Gastrocnemius medialis (tissue), 4 donors: ENCODE data around the gene MIB2. TPM values are rescaled to one million over a fixed set of nuclear protein-coding genes. Genes with fewer than 3 reads are reported as not detected.
A peak's percentile ranks its signal among the peaks of the same experiment; 100 is the strongest.

Experiments
- ATAC-seq, 2 donors: fragments of 150-250 bp; one replicate each; pipeline ENCODE4 v1.9.1; 2016
- DNase-seq, 2 donors: peaks; one replicate each; pipeline ENCODE4 v3.0.0-alpha.2; 2019
- H3K27ac ChIP-seq, 4 donors: fragments of 200-600 bp; sonication (generic); 1 replicate in 1 of 4; 2 replicates in 3 of 4; pipeline ENCODE4 v1.5.1; 2016 to 2018; ENCODE audit warnings: mild to moderate bottlenecking in 2 of 4, moderate library complexity in 1 of 4
- H3K27me3 ChIP-seq, 3 donors: fragments of 200-600 bp; sonication (generic) in 2 of 3; 1 replicate in 1 of 3; 2 replicates in 2 of 3; pipeline versions ENCODE4 v1.5.1 to v1.6.0; 2016 to 2019; ENCODE audit warnings: mild to moderate bottlenecking in 1 of 3, moderate library complexity in 1 of 3
- H3K36me3 ChIP-seq, 2 donors: fragments of 200-600 bp; sonication (generic) in 1 of 2; one replicate each; pipeline ENCODE4 v1.5.1; 2017 to 2018
- H3K4me1 ChIP-seq, 2 donors: fragments of 200-600 bp; sonication (generic) in 1 of 2; one replicate each; pipeline ENCODE4 v1.5.1; 2016 to 2017; ENCODE audit warnings: mild to moderate bottlenecking in 2 of 2
- H3K4me3 ChIP-seq, 4 donors: fragments of 200-600 bp; sonication (generic) in 3 of 4; 1 replicate in 1 of 4; 2 replicates in 3 of 4; pipeline ENCODE4 v1.5.1; 2016 to 2019; ENCODE audit warnings: mild to moderate bottlenecking in 2 of 4
- H3K9me3 ChIP-seq, 3 donors: fragments of 200-600 bp; sonication (generic) in 2 of 3; 1 replicate in 1 of 3; 2 replicates in 2 of 3; pipeline ENCODE4 v1.5.1; 2016 to 2019
- CTCF ChIP-seq, 5 experiments: fragments of 450-650 bp in 3 of 5; fragments of 200-600 bp in 2 of 5; sonication (generic) in 2 of 5; IDR thresholded peaks in 4 of 5; conservative IDR thresholded peaks in 1 of 5; 1 replicate in 4 of 5; 2 replicates in 1 of 5; pipeline ENCODE4 v1.5.1; 2016 to 2019; ENCODE audit warnings: antibody characterized with exemption in 5 of 5, mild to moderate bottlenecking in 3 of 5, moderate library complexity in 3 of 5
- POLR2A ChIP-seq, 2 donors: fragments of 450-650 bp; IDR thresholded peaks; one replicate each; pipeline ENCODE4 v1.6.1; 2017; ENCODE audit warnings: antibody characterized with exemption in 2 of 2, mild to moderate bottlenecking in 2 of 2, moderate library complexity in 2 of 2
- in situ Hi-C, 4 donors: fragments of 200-750 bp; cut with MboI; loops; one replicate each; pipeline versions ENCODE4 v1.15.0 to v1.8.0; 2017; ENCODE audit warnings: low sequenced_read_pairs in 4 of 4
- intact Hi-C: fragments of 100-400 bp; cut with DNase I; formaldehyde crosslinking; loops from one replicate; pipeline ENCODE4 v1.15.1; 2023; ENCODE audit warnings: low total_unique reads
- total RNA-seq, 4 donors: library from RNA; depleted of rRNA; stranded (reverse); fragments of >200 nt; gene quantifications; one replicate each; pipeline versions ENCODE4 v1.1.0 to v1.2.3, GENCODE V29; 2016

Gene MIB2
- total RNA-seq, 4 donors from 2014 or later, result 66.4 to 154 (median 117) TPM

- intact Hi-C loops, result no loop called here
- DNase-seq (no peak), ATAC-seq (no peak)
- in situ Hi-C loops, result no loop called here
- no peak for TF ChIP-seq CTCF (IDR thresholded peaks at IDR 0.05 in 4 of 5, conservative IDR thresholded peaks at IDR 0.05 in 1 of 5)
- Histone ChIP-seq H3K4me3 (no peak overlapping the region), H3K27ac (peak overlapping the region; percentile 88 to 99 (median 91)), H3K9me3 (no peaks in the 10 kb centered on the region), H3K4me1 (peaks cover 41 to 49% of the 10 kb centered on the region in 2 donors), H3K27me3 (no peaks in the 10 kb centered on the region), H3K36me3 (peaks cover 0 to 13% of the 10 kb centered on the region in 2 donors)
Observed at GRCh38 chr1:1623181-1623630, 7.9 kb downstream of the MIB2 start.

- H3K36me3 ChIP-seq, result peaks cover 0 to 18% of the 10 kb centered on the region in 2 donors
- no peaks in the 10 kb centered on the region for H3K27me3 ChIP-seq
- DNase-seq (no peak), ATAC-seq (no peak)
- peaks cover 41 to 49% of the 10 kb centered on the region in 2 donors for H3K4me1 ChIP-seq
- H3K4me3 ChIP-seq, result no peak overlapping the region
- H3K9me3 ChIP-seq, result no peaks in the 10 kb centered on the region
- peak overlapping the region in 1 of 4 donors; percentile 99 for H3K27ac ChIP-seq
- no peak for TF ChIP-seq POLR2A (IDR thresholded peaks at IDR 0.05)
- TF ChIP-seq CTCF (IDR thresholded peaks at IDR 0.05 in 4 of 5, conservative IDR thresholded peaks at IDR 0.05 in 1 of 5), result no peak
- in situ Hi-C loops, result no loop called here
- intact Hi-C loops, result no loop called here
Observed at GRCh38 chr1:1623631-1624442, 8.5 kb downstream of the MIB2 start.

GRCh38 chr1:1624443-1625403 lies 9.4 kb downstream of the MIB2 start:
- no peak for DNase-seq
- no peak for ATAC-seq
- intact Hi-C loops (no loop called here), in situ Hi-C loops (no loop called here)
- Histone ChIP-seq H3K4me1 (peaks cover 35 to 42% of the 10 kb centered on the region in 2 donors), H3K4me3 (no peak overlapping the region), H3K36me3 (peaks cover 0 to 18% of the 10 kb centered on the region in 2 donors), H3K27me3 (no peaks in the 10 kb centered on the region), H3K9me3 (no peaks in the 10 kb centered on the region), H3K27ac (peak overlapping the region in 1 of 4 donors; percentile 25)
- no peak for TF ChIP-seq CTCF (IDR thresholded peaks at IDR 0.05 in 4 of 5, conservative IDR thresholded peaks at IDR 0.05 in 1 of 5)
- TF ChIP-seq POLR2A (IDR thresholded peaks at IDR 0.05), result no peak

- intact Hi-C loops (no loop called here), in situ Hi-C loops (no loop called here)
- TF ChIP-seq CTCF (IDR thresholded peaks at IDR 0.05 in 4 of 5, conservative IDR thresholded peaks at IDR 0.05 in 1 of 5) (no peak), POLR2A (IDR thresholded peaks at IDR 0.05) (no peak)
- Histone ChIP-seq H3K27me3 (no peaks in the 10 kb centered on the region), H3K4me1 (peaks cover 29 to 36% of the 10 kb centered on the region in 2 donors), H3K4me3 (no peak overlapping the region), H3K27ac (peak overlapping the region in 1 of 4 donors; percentile 25), H3K36me3 (peaks cover 0 to 18% of the 10 kb centered on the region in 2 donors), H3K9me3 (no peaks in the 10 kb centered on the region)
- ATAC-seq, result no peak
- no peak for DNase-seq
Observed at GRCh38 chr1:1625404-1625775, 10.1 kb downstream of the MIB2 start.
